GM12873 (cell line): ENCODE measurements around the gene CCT8.

Experiments used
- TF ChIP-seq, protein P1 (sequence below): IDR thresholded peaks from 2 replicates; pipeline ENCODE4 v1.5.1; 2012; ENCODE audit warnings: low read depth, mild to moderate bottlenecking, moderate library complexity, low read length, control low read depth; ENCODE audit not compliant: insufficient read depth; ENCODE audit errors: missing control alignments

The CCT8 gene

GRCh38 chr21:29053011-29053553 lies 20.4 kb downstream of the CCT8 start:
- TF ChIP-seq, protein P1, sequence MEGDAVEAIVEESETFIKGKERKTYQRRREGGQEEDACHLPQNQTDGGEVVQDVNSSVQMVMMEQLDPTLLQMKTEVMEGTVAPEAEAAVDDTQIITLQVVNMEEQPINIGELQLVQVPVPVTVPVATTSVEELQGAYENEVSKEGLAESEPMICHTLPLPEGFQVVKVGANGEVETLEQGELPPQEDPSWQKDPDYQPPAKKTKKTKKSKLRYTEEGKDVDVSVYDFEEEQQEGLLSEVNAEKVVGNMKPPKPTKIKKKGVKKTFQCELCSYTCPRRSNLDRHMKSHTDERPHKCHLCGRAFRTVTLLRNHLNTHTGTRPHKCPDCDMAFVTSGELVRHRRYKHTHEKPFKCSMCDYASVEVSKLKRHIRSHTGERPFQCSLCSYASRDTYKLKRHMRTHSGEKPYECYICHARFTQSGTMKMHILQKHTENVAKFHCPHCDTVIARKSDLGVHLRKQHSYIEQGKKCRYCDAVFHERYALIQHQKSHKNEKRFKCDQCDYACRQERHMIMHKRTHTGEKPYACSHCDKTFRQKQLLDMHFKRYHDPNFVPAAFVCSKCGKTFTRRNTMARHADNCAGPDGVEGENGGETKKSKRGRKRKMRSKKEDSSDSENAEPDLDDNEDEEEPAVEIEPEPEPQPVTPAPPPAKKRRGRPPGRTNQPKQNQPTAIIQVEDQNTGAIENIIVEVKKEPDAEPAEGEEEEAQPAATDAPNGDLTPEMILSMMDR, result no peak

- TF ChIP-seq, protein P1, result no peak
Observed at GRCh38 chr21:29052224-29052623, 21.2 kb downstream of the CCT8 start.

GRCh38 chr21:29034678-29035077 lies 38.8 kb downstream of the CCT8 start:
- TF ChIP-seq, protein P1, result no peak

DNA sequence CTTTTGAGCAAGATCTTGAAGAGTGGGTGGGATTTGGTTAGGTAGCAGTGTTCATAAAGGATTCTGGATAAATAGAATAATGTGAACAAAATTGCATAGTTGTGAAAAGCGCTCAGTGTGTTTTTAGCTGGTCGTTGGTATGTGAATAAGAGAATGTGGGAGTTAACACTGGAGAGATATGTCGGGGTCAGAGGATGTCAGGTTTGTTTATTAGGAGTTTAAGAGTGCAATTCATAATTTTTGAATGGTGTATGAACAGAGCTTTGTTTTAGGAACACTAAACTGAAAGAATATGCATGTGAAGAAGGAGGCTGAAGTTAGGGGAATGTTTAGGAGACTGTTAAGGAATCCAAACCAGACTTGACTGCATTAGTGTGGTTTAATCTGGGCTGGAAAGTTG lies 39.6 kb downstream of the CCT8 start:
- TF ChIP-seq, protein P1, result no peak

DNA sequence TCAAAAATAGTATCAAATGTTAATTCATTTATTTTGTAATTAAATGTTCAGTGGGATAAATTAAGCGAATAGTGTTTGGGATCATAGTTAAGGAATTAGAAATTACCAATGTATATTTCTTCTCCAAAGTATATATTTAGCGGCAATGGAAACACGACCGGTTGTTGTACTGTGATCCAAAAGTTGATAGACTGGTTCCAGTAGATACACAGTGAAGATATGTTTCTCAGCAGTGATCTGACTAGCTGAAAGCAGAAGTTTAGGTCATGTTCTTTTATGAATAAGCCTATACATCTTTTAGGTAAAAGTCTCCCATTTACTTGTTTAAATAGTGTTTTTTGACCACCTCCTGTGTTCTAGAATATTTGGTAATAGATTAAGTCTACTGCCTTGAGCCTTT lies 40.1 kb downstream of the CCT8 start:
- TF ChIP-seq, protein P1, result no peak

GRCh38 chr21:29030909-29031308 lies 42.5 kb downstream of the CCT8 start:
- TF ChIP-seq, protein P1, result no peak

DNA sequence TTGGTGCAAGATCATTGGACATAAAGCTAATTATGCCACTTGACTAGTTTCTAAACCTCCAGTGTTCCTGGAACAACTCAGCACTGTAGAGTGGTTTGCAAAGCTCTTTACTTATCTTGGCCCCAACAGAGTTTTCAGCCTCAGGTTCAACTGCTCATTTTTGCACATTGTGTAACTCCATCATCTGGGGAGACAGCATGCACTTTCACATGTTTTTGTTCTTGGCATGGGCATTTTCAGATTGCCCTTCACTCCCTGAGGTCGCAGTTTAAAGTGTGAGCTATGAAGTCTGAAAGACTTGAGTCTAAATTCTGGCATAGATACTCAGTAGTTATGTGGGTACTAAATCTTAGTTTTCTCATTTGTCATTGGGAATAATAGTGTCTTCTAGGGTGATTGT lies 43.9 kb downstream of the CCT8 start:
- TF ChIP-seq, protein P1, result no peak
